GM04504 (cell line): Measurements from ENCODE around the gene OBSL1.

ENCODE experiments used
- DNase-seq: peaks from one replicate; pipeline ENCODE4 v3.0.0-alpha.2; 2012; ENCODE audit warnings: low read depth

The OBSL1 gene

DNA sequence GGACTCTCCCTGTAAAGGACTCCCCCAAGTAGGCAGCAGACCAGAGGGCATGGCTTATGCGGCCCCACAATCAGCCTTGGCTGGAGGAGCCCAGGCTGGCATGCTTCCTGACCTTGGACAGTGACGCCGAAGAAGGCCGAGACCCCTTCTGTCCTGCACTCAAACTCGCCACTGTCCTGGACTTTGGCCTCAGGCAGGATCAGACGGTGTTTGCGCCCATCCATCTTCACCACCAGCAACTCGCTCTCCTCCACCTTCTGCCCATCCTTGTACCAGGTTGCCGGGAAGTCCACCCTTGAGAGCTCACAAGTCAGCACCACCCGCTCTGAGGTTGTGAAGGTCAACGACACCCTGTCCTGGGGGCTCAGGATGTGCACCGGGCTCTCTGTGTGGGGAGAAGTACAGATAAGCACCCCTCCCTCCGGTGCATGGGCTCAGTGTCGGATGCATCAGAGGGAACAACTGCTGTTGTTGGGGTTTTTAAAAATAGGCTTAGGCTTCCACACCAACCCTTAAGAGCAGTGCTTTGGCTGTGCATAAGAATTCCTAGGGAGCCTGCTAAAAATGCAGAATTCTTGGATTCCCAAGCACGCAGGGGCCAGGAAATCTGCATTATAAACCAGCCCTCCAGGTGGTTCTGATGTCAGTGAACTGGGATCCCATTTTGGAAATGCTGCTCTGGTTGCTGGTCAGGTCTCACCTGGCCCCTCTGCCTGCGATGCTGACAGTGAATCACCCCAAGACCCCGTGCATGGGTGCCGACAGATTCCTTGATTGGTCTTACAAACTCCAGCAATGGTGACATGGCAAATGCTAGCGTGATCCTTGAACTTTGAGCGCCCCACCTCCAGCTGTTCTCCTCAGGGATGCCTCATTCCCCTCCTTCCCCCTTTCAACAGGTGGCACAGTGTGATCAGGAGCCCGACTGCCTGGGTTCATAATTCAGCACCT lies 5.9 kb downstream of the OBSL1 start:
- no peak for DNase-seq

DNA sequence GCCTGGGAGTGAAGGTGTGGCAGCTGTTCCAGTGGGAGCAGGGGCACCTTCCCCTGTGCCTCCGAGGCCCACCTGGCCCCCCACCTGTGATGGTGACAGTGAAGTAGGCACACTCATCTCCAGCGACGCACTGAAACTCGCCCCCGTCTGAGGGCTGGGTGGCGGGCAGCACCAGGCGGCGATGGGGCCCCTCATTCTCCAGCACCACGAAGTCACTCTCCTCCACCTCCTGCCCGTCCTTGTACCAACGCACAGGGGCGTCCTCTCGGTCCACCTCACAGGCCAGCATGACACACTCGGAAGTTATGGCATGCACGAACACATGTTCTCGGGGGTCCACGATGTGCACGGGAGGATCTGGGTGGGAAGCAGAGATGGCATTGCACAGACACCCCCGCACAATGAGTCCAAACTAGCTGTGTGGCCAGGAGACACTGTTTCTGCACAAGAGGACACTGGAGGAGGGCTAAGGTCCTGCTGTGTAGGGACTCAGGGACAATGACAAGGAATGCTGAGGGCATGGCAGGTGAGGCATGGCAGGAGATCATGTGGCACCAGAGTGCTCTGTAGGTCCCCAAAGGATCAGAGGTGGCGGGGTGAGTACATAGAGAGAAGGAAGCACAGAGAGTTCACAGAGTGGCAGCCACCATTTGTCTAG lies 7.9 kb downstream of the OBSL1 start:
- DNase-seq: no peak

DNA sequence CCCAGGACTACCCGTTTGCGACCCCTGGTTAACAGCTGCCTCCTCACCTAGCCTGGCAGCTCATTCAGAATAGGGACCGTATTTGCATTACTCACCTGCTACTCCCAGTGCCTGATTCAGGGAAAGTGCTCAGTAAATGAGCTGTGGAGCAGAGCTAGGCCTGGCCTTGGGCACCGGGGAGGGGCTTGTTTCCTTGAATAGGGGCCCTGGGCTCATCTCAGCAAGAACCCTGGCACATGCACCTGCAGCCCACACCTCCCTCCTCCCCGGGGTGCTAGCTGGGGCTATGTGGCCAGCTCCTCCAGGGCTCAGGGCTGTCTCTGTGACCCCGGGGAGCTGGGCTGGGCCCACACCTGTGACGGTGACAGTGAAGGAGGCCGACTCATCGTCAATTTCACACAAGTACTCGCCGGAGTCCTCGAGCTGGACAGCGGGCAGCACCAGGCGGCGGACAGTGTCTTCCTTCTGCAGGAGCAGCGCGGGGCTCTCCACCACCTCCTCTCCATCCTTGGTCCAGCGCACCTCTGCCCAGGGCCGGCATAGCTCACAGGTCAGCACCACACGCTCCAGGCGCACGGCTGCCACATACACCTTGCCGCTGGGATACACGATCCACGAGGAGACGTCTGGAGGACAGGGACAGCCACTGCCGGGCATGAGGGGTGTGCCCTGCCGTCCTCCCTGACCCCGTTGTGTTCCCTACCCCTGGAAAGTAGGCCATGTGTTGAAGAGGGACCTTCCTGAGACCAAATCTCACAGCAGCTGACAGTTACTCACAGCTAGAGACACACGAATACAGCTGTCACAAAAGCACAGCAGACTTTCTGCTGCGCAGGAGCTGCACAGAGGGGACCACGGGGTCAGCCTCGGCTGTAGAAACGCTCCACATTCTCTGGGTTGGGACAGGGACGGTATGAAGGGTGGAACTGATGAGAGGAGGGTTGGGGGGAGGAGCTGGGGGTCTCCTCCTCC lies 9.0 kb downstream of the OBSL1 start:
- no peak for DNase-seq

DNA sequence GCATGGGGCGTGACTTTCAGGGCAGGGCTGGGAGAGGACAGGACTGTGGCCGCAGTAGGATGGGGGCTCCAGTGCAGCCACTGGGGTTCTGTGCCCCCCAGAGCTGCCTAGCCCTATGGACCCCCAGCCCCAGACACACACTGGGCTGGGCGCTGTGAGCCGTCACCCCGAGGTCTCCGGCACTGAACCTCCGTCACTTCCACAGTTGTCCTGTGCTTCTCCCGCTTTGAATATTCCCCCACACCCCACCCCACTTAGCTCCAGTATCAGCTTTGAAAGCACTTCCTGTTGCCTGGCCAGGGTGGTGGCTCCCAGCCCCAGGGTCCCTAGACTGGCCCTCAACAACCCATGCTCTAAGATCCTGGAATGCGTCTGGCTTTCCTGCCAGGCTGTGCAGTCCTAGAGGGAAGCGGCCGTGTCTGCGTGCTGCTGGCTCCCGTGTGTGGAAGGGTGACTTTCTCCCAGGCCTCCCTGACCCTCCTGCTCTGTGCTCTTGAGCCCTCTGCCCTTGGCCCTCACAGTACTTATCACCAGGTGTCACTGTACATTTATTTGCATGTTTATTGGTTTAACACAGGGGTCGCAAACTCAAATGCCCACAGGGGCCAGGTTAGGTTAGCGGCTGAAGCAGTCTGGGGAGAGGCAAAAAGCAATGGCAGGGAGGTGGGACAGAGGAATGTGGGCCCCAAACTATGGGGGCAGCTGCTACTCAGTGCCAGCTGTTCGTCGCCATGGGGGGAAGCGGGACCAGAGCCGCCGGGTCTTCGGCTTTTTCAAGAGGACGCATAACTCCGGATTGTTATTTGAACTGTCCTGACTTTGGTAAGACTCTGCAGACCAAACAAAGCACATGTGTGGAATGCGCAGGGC lies 9.9 kb downstream of the OBSL1 start:
- no peak for DNase-seq

DNA sequence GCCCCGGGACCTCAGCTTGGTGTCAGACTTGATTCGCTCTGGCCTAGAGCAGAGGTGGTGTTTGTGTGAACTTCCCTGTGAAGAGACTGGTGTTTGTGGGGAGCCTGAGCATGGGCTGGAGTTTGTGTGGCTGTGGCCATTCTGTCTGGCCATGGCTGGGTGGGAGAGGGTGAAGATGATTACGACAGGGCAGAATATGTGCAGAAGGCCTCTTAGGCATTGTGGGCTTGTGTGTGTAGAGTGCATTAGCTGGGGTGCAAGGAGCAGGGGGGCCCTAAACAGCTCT lies 10.5 kb downstream of the OBSL1 start:
- DNase-seq: no peak

DNA sequence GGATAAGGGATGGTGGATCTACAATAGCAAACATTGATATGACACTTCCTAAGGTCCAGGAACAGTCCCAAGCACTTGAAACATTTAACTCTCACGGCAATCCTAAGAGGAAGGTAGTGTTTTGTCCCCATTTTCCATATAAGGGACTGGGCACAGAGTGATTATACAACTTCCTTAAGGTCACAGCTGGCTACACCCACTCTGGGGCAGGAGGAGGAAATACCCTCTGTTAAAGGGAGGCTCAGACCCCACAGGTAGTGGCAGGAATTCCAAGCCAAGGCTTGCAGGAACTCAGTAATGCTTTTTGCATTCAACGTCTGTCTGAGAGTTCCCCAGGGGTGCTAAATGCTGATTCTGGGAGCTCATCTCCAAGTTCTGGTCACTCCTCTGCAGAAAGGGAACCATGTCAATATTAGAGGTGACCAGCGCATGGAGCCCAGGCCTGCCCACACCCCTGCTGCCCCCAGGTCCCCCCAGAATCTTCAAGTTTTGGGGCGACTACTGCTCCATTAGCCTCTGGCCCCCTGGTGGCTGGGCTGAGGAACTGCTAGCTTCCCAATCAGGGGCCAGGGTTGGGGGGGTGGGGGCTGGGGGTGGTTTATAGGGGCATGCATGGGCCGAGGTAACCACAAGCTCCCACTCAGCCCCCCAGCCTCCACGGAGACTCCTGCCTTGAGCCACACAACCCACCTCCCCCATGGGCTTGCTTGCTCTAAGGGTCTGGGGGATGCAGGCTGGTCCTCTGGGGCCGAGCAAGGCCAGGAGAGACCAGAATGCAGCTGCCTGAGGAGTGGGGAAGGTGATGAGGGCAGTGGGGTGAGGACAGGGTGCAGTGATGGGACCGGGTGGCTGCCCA lies 11.1 kb downstream of the OBSL1 start:
- no peak for DNase-seq

DNA sequence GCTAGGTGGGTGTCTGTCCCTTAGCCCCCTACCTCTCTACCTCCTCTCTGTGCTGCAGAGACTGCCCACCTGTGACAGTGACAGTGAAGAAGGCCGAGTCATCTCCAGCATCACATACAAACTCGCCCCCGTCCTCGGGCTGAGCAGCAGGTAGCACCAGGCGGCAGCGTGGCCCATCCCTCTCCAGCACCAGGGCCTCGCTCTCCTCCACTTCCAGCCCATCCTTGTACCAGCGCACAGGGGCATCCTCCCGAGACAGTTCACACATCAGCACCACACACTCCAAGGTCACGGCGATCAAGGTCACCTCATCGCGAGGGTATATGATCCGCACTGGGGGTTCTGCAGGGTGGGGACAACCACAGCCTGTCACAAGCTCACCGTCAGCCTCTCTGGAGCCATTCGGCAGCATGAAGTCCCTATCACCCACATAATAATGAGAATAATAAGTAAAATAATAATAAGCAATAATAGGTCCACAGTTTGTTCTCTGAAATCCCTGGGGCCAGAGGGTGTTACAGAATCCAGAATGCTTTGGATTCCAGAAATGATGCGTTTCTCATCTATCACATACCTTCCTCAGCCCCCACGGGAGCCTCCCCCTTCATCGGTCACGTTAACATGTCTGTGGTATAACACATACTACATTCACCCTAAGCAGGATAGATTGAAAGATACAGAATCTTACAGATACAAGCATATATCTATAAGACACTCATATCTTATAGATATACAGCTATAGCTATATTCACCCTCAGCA lies 12.0 kb downstream of the OBSL1 start:
- no peak for DNase-seq

DNA sequence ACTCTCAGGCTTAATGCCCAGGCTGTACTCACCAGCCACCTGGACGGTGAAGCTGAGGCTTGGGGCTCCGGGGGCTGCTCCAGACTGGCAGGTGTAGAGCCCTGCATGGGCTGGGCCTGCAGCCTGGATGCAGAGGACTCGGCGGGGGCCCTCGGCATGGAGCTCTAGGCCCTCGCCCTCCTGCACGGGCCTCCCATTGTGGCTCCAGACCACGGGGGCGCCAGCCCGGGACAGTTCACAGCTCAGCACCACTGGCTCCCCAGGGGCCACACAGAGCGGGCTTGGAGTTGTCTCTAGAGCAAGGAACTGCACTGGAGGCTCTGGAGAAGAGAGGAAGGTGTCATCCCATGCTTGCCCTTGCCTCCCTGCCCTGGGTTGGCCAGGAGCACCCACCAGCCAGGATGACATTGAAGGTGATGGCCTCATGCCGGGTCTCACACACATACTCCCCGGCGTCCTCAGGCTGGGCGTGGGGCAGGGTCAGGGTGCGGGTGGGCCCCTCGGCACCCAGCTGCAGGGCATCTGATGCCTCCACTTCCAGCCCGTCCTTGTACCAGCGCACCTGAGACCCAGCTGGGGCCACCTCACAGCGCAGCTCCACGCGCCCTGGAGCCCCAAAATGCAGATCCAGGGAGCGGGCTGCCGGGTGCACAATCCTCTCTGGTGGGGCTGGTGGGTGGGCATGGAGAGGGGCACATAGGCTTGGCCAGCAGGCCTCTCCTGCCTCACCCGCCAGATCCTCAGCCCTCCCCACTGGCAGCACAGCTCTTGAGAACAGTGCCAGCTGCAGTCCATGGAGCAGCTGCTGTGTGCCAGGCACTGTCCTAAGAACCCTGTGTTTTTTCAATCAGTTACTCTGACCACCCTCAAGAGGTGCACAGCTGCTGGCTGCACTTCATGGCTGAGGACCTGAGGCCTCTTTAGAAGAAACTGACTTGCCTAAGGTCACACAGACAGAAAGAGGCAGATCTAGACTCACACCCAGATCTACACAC lies 13.3 kb downstream of the OBSL1 start:
- DNase-seq: no peak

DNA sequence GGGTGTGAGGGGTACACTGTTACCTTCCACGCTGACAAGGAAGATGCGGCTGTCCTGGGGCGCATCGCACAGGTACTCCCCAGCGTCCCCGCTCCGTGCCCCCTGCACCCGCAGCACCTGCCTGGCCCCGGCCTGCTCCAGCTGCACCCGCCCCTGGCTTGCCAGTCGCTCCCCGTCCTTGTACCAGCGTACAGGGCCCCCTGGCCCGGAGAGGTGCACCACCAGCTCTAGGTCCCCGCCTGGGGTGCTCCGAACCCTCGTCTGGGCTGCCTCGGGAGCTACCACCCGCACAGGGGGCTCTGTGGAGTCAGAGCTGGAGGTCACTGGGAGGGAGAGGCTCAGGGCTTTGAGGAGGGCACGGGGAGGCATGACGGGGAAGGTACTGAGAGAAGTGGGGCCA lies 14.0 kb downstream of the OBSL1 start:
- no peak for DNase-seq

DNA sequence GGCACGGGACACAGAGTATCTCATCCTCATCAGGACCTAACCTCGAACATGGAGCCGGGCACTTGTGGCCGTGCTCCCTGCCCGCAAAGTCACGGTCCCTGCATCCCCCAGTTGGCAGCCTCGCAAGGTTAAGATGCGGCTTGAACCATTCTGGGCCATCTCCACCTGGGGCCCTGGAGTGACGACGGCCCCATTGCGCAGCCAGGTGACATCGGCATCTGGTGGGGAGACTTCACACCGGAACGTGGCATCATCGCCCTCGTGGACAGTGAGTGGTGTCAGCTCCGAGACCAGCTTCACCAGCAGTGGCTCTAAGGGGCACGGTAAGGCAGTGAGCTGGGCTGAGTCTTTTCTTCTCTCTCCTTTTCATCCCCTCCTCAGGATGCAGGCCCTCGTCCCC lies 14.9 kb downstream of the OBSL1 start:
- DNase-seq: no peak

DNA sequence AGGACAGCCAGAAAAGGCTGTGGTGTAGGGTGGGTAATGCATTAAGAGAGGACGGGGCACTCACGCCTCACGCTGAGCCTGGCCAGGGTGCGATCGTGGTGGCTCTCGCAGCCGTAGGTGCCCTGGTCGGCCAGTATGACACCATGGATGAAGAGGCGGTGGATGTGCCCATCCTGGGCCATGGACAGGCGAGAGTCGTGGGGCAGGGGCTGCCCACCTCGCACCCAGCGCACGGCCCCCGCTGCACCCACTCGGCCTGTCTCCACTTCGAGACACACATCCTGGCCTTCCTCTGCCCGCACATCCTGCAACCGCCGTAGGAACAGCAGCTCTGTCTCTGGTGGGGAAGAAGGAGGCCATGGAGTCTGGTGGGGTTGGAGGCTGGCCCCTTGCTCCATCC lies 15.4 kb downstream of the OBSL1 start:
- no peak for DNase-seq

DNA sequence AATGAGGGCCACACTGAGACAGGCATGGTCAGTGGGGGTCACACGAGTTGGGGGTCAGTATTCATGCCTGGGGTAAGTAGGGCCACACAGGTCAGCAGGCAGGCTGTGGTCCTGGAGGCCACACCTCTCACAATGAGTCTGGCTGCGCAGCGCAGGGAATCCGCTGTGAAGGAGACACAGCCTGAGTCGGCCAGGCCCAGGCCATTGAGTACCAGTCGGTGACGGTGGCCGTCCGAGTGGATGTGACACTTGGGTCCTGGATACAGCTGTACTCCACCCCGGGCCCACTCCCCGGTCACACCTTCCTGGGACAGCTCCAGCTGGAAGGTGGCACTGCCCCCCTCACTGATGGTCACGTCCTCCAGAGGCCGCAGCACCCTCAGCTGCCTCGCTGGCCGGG lies 17.0 kb downstream of the OBSL1 start:
- DNase-seq: no peak

DNA sequence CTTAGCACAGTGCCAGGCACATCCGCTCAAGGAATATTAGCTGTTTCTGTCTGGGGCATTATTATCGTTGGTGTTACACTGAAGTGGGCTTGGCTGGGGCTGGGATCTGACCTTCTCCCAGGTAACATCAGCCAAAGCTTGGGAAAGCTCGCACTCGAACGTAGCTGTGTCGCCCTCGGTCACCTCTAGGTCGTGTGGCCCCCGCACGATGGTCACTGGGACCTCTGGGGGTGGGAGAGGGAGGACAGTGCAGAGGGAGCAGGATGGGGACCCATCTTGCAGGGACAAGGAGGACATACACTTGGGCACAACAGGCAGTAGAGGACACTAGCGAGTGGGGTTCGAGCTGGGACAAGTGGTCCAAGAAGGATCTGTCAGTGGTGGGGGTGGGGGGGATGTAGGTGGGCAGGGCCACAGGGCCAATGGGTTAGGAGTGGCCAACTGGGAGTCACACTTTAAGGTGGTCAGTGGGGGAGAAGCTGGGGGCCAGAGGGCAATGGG lies 17.8 kb downstream of the OBSL1 start:
- no peak for DNase-seq

DNA sequence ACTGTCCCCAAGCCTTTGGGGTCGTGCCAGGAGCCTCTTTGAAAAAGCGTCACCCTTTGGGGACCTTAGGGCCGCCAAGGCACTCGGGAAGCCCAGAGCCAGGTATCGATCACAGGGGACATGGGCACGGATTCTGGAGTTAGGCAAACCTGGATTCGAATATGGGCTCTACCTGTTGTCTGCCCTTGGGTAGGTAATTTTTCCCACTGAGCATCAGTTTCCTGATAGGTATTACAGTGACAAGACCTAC lies 18.2 kb downstream of the OBSL1 start:
- DNase-seq: no peak

DNA sequence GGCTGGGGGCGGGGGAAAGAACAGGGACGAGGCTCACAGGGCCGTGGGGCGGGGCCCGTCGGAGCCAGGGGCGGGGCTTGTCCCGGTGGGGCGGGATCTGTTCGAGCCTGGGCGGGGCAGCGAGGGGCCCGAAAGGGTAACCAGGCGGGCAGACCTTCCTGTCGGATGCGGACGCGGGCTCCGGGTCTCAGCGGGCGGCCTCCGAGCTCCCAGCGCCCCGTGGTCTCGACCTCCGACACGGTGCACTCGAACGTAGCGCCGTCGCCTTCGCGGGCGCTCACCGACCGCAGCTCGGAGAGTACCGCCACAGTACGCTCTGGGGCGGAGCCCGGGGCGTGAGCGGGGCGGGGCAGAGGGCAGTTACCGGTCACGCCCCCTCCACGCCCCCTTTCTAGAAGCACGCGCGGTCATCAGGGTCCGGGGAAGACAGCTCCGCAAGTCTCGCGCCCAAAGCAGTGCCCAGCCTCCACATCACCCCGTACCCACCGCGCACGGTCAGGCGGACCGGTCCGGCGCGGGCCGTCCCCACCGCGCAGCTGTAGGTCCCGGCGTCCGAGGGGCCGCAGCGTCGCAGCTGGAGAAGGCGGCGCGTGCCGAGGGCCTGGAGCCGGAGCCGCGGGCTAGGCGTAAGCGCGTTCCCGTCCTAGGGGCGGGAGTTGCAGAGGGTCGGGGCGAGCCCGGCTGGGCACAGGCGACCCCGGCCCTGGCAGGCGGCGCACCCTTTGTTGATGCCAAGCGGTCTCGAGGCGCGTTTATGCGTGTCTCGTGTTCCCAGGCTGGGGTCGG lies 18.8 kb downstream of the OBSL1 start:
- peak; percentile 51 for DNase-seq

DNA sequence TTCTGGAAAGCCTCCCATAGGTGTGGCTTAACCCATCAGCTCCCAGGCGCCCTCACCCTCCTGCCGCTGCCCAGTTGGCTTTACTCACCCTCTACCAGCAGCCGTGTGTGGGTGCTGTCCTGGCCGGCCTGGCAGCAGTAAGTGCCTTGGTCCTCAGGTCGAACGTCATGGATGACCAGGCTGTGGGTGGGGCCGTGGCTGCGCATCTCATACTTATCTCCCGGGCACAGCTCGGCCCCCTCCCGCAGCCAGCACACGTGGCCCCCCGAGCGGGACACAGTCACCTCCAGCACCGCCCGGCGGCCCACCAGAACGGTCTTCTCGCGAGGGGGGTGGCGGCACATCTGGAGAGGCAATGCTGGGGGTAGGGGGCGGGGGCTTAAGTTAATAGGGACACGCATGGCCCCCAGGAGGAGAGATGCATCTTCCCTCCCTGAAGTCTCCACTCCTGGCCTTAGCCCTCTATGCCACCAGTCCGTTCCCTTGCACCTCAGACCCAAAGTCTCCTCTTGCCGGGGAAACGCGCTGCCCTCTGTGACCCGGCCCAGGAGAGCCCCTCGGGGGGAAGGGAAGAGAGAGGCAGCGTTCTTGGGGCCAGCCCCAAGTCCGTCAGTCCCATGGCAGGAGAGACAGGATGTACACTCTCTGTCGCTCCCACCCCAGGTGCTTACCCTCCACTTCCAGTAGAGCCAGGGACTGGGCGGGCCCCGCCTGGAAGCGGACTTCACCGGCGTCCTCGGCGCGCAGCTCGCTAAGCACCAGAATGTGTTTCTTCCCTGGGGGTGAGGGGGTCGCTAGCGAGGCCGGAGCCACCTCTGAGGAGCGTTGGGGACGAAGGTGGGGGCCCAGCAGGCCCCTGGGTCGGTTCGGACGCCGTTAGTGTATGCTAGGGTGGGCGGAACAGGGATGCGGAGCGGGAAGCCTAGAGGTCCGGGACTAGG lies 19.6 kb downstream of the OBSL1 start:
- no peak for DNase-seq

DNA sequence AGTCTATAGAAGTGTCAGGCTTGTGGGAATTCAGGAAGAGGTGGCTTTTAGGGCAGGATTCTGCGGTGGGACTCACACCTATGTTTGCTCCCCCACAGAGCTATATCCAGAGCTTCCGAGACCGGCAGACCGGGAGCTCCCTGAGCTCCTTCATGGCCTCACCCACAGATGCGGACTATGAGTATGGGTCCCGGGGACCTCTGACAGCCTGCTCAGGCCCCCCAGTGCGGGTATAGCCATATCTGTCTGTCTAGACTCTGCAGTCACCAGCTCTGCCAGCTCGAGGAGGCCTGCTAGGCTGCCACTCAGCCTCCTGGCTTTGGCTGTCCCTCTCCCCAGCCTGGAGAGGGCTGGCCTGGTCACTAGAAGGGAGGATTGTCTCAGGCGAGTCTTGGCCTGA lies 21.7 kb downstream of the OBSL1 start:
- DNase-seq: no peak
